Glutamatergic neuron (in vitro differentiated cells): ENCODE data around the gene FAM83D. TPM values are rescaled to one million over a fixed set of nuclear protein-coding genes. Genes with fewer than 3 reads are reported as not detected.

Experiments
- DNase-seq: peaks from one replicate; pipeline ENCODE4 v3.0.0; 2022
- H3K27ac Mint-ChIP-seq: one replicate; pipeline ENCODE4 v1.8.0; 2020; ENCODE audit warnings: mild to moderate bottlenecking, mixed read lengths, inconsistent platforms; ENCODE audit not compliant: unreplicated experiment
- H3K27me3 Mint-ChIP-seq: one replicate; pipeline ENCODE4 v1.8.0; 2020; ENCODE audit warnings: mild to moderate bottlenecking, moderate library complexity, mixed read lengths, inconsistent platforms; ENCODE audit not compliant: unreplicated experiment
- H3K36me3 Mint-ChIP-seq: one replicate; pipeline ENCODE4 v1.8.0; 2020; ENCODE audit warnings: mild to moderate bottlenecking, mixed read lengths, inconsistent platforms; ENCODE audit not compliant: unreplicated experiment
- H3K4me1 Mint-ChIP-seq: one replicate; pipeline ENCODE4 v1.8.0; 2020; ENCODE audit warnings: mild to moderate bottlenecking, low read depth, mixed read lengths, inconsistent platforms; ENCODE audit not compliant: unreplicated experiment
- H3K4me3 Mint-ChIP-seq: one replicate; pipeline ENCODE4 v1.8.0; 2020; ENCODE audit warnings: mild to moderate bottlenecking, mixed read lengths, inconsistent platforms; ENCODE audit not compliant: unreplicated experiment
- H3K9me3 Mint-ChIP-seq: one replicate; pipeline ENCODE4 v1.8.0; 2020; ENCODE audit warnings: mild to moderate bottlenecking, moderate library complexity, mixed read lengths, inconsistent platforms; ENCODE audit not compliant: unreplicated experiment
- total RNA-seq: library from RNA; stranded (reverse); fragmentation: NEBNext Ultra II Directional; extraction: Animal tissue kit (Norgen Biotek cat#: 25700); gene quantifications from one replicate; pipeline ENCODE4 v1.2.1, GENCODE V29; 2021; ENCODE audit not compliant: unreplicated experiment
- TF ChIP-seq, protein P1 (sequence below): fragments of 200-600 bp; sonication (generic); IDR thresholded peaks from one replicate; pipeline ENCODE4 v1.5.0; 2021; ENCODE audit not compliant: partially characterized antibody, unreplicated experiment

Gene FAM83D
- total RNA-seq, 1 donor from 2014 or later = 4.9 TPM

DNA sequence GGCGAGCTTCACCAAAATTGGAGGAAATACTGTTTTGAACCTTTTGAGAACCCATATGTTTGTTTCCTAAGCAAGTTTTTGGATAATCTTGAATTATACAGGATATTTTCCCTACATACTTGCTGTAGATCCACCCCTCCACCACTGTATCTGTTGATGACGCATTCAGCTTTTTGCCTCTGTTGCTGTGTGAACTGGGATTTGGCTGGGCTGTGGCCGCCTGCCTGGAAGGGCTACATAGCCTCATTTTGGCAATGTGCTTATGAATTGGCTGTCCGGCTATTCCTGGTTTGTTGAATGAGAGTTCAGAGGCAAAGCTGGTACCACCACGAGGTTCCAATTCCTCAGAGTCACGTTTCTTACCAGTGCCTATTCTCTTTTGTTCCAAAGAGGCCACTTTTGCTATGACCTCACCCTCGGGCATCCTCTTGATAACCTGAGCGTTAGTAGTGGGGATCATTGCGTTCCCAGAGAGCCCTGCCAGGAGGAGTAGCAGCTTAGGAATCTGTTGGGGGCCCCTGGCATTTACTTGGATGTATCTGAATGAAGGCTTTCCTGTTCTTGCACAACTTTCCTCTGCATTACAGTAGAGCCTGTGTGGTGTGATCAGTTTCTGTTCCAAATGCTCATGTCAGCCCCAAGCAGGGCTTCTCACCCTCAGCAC lies 6.4 kb downstream of the FAM83D start:
- H3K27me3 Mint-ChIP-seq = no peaks in the 10 kb centered on the region
- H3K4me1 Mint-ChIP-seq = no peaks in the 10 kb centered on the region
- DNase-seq = no peak
- no peaks in the 10 kb centered on the region for H3K36me3 Mint-ChIP-seq
- no peak overlapping the region for H3K27ac Mint-ChIP-seq
- peaks cover 2% of the 10 kb centered on the region for H3K9me3 Mint-ChIP-seq
- TF ChIP-seq, protein P1, sequence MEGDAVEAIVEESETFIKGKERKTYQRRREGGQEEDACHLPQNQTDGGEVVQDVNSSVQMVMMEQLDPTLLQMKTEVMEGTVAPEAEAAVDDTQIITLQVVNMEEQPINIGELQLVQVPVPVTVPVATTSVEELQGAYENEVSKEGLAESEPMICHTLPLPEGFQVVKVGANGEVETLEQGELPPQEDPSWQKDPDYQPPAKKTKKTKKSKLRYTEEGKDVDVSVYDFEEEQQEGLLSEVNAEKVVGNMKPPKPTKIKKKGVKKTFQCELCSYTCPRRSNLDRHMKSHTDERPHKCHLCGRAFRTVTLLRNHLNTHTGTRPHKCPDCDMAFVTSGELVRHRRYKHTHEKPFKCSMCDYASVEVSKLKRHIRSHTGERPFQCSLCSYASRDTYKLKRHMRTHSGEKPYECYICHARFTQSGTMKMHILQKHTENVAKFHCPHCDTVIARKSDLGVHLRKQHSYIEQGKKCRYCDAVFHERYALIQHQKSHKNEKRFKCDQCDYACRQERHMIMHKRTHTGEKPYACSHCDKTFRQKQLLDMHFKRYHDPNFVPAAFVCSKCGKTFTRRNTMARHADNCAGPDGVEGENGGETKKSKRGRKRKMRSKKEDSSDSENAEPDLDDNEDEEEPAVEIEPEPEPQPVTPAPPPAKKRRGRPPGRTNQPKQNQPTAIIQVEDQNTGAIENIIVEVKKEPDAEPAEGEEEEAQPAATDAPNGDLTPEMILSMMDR = no peak
- H3K4me3 Mint-ChIP-seq = no peak overlapping the region

DNA sequence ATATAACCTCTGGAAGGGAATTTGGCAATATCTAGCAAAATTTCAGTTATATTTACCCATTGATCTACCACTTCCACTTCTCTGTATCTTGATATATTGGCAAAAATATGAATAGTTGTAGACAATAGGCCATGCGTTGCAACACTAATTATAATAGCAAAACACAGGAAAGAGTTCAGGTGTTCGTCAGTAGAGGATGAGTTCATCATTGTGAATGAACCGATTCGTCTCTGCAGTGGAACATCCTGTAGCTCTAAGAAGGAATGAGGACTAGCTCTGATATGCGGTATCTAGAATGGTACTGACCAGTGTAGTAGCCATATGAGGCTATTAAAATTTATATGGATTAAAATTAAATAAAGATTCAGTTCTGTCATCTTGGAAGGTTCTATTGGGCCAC lies 8.3 kb downstream of the FAM83D start:
- Mint-ChIP-seq H3K9me3 (peaks cover 2% of the 10 kb centered on the region), H3K27ac (no peak overlapping the region), H3K4me1 (no peaks in the 10 kb centered on the region)

DNA sequence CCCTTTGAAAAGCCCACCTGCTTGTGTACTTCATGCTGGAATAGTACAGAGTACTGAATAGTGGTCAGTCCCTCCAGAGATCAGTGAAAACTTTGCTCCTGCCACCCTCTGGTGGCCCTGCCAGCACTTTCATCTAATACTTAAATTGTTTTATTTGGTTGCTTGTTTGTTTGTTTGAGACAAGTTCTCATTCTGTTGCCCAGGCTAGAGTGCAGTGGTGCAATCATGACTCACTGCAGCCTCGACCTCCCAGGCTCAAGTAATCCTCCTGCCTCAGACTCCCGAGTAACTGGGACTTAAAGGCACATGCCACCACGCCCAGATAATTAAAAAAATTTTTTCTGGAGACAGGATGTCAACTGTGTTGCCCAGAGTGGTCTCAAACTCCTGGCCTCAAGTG lies 9.1 kb downstream of the FAM83D start:
- H3K4me3 Mint-ChIP-seq = no peak overlapping the region
- TF ChIP-seq, protein P1 = peak; percentile 5
- no peaks in the 10 kb centered on the region for H3K36me3 Mint-ChIP-seq
- H3K9me3 Mint-ChIP-seq = peaks cover 2% of the 10 kb centered on the region
- DNase-seq = no peak
- no peaks in the 10 kb centered on the region for H3K4me1 Mint-ChIP-seq
- H3K27me3 Mint-ChIP-seq = no peaks in the 10 kb centered on the region
- H3K27ac Mint-ChIP-seq = no peak overlapping the region

More for the DNA sequence above, 8.3 kb downstream of the FAM83D start:
- Mint-ChIP-seq H3K36me3 (no peaks in the 10 kb centered on the region), H3K27me3 (no peaks in the 10 kb centered on the region), H3K4me3 (no peak overlapping the region)
- DNase-seq = no peak
- TF ChIP-seq, protein P1 = no peak

DNA sequence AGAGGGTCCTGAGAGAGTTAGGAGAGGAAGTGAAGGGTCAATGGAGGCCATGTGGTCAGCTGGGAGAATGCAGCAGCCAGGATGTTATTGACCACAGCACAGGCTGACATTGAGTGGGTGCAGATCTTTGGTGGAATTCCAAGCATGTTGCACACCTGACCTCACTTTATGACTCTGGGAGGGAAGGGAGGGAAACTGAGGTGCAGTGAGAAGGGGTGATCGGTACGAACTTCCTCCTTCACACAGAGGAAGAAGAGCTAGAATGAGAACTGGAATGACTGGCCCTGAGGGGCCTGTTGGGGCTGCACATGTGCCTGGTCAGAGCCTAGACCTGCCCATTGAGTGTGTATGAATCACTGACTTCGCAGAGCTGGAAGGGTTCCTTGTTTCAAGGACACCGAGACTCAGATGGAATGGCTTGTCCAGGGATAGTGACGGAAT lies 9.8 kb downstream of the FAM83D start:
- no peaks in the 10 kb centered on the region for H3K4me1 Mint-ChIP-seq
- H3K27ac Mint-ChIP-seq = no peak overlapping the region

DNA sequence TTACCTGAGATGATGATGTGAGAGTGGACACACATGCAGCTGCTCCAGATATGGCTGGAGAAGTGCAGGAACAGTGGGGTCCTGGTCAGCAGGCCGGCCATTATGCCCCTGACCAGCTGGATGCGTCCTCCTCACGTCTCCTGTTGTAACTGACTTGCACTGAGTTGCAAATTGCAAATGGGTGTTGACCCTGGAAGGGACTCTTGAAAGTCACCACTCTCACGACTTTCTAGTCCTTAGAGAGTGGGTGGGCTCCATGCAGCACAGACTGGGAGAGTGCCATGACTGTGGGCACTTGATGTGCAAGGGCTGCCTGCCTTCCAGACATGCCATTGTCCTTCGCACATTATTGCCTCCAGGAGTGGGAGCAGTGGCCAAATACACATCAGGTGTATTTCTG lies 10.8 kb downstream of the FAM83D start:
- Mint-ChIP-seq H3K27ac (no peak overlapping the region), H3K4me1 (no peaks in the 10 kb centered on the region), H3K4me3 (no peak overlapping the region), H3K36me3 (no peaks in the 10 kb centered on the region), H3K9me3 (peaks cover 2% of the 10 kb centered on the region), H3K27me3 (no peaks in the 10 kb centered on the region)
- DNase-seq = no peak
- TF ChIP-seq, protein P1 = no peak

More for the DNA sequence above, 9.8 kb downstream of the FAM83D start:
- Mint-ChIP-seq H3K27me3 (no peaks in the 10 kb centered on the region), H3K4me3 (no peak overlapping the region), H3K36me3 (no peaks in the 10 kb centered on the region), H3K9me3 (peaks cover 2% of the 10 kb centered on the region)
- no peak for DNase-seq
- TF ChIP-seq, protein P1 = no peak
